GM08714 (cell line): ENCODE data around the gene LRRIQ4.
A peak's percentile ranks its signal among the peaks of the same experiment; 100 is the strongest.

Experiments
- H3K4me3 ChIP-seq: fragments of 200-500 bp; sonication (Bioruptor generic); 2 replicates; pipeline ENCODE4 v1.5.1; 2014; ENCODE audit warnings: mild to moderate bottlenecking, low read length, inconsistent platforms
- ZNF274 ChIP-seq: IDR thresholded peaks from 2 replicates; pipeline ENCODE4 v1.6.1; 2012; ENCODE audit warnings: mild to moderate bottlenecking, low read depth, low read length

LRRIQ4 gene

DNA sequence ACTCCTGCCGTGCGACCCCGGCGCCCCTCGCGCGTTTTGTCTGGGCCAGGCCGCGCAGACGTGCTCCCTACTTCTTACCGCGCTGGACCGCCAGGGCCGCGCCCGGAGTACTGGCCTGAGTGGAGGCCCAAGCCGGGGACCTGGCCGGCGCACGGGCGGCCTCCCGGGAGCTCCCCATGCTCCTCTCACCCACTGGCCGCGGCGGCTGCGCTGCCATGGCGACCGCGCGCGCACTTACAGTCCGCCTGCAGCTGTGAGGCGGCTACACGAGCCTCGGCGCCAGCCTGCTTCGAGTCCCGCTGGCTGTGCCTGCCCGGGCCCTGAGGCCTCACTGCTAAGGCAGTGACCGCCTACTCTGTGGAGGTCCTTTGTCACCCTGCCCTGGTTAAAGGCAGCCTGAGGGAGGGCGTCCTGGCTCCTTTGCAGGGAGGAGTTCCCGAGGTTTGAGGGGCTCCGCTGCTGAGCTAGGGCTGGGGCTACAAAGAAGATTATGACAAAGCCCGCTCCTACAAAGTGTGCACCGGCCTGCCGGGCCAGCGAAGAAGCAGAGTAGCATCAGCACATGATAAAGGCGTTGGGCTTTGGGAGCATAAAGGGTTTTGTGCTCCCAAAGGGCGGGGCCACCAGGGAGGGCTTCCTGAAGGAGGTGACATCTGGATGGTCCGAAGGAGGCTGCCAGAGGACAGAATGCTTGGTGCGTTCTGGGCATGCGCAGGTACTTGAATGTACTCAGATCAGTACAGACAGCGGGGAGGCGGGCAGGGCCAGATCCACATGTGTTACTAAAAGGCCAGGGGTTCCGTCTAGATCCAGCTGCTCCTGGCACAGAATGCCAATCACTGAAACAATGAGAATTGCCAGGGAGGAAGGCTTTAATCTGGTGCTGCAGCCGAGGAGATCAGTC lies at the start of gene LRRIQ4, which contains the start of gene LRRC34:
Gene LRRIQ4, plus strand, starts transcription at position 539 of the 904 bp plus-strand sequence. CDS start 9,052 bp downstream, outside the sequence.
Gene LRRC34, minus strand, starts transcription at position 573 of the 904 bp plus-strand sequence. Its CDS starts 356 bp downstream, at position 217.
- H3K4me3 ChIP-seq: peak within 1 kb of the TSS; percentile 52; the same call in 1 of the 2 replicates
- TF ChIP-seq ZNF274: no peak

- peak overlapping the region; percentile 60; the same call in 1 of the 2 replicates for H3K4me3 ChIP-seq
- TF ChIP-seq ZNF274: no peak
Observed at GRCh38 chr3:169764312-169764881, 48.3 kb upstream of the LRRIQ4 start.

GRCh38 chr3:169764882-169765612 lies 47.6 kb upstream of the LRRIQ4 start, which contains the start of gene TERC:
Gene TERC, minus strand, starts transcription at chr3:169765060.
- TF ChIP-seq ZNF274: no peak
- peak within 1 kb of the TSS; percentile 60; the same call in 1 of the 2 replicates for H3K4me3 ChIP-seq

- no peak for TF ChIP-seq ZNF274
- peak within 1 kb of the TSS; percentile 96 for H3K4me3 ChIP-seq
Observed at GRCh38 chr3:169769287-169770181, 43.1 kb upstream of the LRRIQ4 start, which contains the start of gene ACTRT3. Gene ACTRT3, minus strand, starts transcription at chr3:169769561. Its CDS starts 41 bp downstream, at chr3:169769520.

DNA sequence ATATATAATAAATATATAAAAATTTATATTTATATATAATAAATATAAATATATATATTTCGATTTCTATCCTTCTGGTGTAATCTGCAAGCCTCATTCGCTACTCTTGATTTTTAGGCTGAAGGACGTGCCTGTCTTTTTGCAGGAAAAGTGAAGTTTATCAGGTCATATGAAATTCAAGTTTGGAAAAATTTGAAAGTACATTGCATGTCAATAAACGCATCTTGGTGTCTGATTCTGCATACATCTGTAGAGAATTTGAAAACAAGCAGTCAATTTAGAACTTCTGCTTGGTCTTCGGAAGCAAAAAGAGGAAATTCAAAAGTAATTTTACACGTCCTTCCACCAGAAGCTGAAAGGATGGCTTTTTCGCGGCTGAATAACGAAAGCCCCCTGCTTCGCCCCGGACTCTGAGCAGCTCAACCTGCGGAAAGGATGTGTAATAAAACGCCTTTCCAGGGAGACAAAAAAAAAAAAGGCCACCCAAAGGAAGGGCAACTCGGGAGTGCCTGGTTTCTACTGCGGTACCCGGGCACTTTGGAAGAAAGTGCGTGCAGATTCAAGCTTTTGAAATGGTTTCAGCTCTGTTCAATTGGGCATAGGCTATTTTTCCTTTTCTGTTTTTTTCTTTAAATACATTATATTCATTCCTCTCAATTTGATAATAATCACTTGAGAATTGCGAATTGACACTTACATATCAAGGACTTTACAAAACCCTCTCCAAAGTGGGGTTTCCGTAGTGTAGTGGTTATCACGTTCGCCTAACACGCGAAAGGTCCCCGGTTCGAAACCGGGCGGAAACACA lies 41.0 kb upstream of the LRRIQ4 start:
- peak overlapping the region; percentile 77 for H3K4me3 ChIP-seq
- TF ChIP-seq ZNF274: no peak

GRCh38 chr3:169772305-169772896 lies 40.3 kb upstream of the LRRIQ4 start:
- TF ChIP-seq ZNF274: no peak

GRCh38 chr3:169772897-169773816 lies 39.5 kb upstream of the LRRIQ4 start, which contains the start of gene MYNN:
Gene MYNN, plus strand, starts transcription at chr3:169773396. Its CDS starts 900 bp downstream, at chr3:169774296.
- H3K4me3 ChIP-seq: peak within 1 kb of the TSS; percentile 77
- TF ChIP-seq ZNF274: no peak

More at GRCh38 chr3:169772305-169772896, 40.3 kb upstream of the LRRIQ4 start:
- peak overlapping the region; percentile 77 for H3K4me3 ChIP-seq

- TF ChIP-seq ZNF274: no peak
- H3K4me3 ChIP-seq: peak overlapping the region; percentile 77
Observed at GRCh38 chr3:169774186-169774585, 38.5 kb upstream of the LRRIQ4 start.

DNA sequence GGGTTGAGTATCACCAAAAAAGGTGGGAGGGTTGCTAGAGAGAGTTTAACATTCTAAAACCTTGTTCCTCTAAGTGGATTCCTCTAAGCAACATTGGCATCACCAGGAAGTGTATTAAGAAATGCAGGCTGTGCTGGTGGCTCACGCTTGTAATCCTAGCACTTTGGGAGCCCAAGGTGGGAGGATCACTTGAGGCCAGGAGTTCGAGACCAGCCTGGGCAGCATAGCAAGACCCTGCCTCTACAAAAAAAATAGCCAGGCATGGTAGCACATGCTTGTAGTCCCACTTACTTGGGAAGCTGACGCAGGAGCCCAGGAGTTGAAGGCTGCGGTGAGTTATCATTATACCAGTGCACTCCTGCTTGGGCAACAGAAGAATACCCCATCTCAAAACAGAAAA lies 34.8 kb upstream of the LRRIQ4 start:
- TF ChIP-seq ZNF274: no peak
- H3K4me3 ChIP-seq: no peak overlapping the region

GRCh38 chr3:169780742-169781141 lies 31.9 kb upstream of the LRRIQ4 start:
- no peak overlapping the region for H3K4me3 ChIP-seq
- TF ChIP-seq ZNF274: no peak

DNA sequence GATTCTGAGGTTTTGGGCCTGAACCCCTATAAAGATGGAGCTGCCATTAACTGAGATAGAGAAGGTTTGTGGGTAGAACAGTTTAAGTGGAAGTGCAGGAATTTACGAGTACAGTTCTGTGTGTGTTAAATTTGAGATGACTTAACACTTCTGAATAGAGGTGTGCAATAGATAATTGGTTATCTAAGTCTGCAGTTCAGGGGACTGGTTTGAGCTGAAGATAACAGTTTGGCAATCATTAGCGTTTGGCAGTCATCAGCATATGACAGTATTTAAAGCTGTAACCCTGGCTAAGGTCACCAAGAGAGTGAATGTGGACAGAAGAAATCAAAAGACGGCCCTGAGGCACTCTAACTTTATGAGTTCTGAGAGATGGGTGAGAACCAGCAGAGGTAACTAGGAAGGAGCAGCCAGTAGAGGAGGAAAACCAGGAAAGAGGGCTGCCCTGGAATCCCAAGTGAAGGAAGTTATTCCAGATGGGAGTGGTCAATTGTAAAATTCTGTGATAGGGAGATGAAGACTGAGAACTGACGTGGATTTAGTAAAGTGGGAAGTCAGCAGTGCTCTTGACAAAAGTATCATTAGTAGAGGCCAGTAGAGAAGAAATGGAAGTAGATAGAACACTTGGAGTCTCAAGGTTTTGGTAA lies 31.3 kb upstream of the LRRIQ4 start:
- no peak for TF ChIP-seq ZNF274

More for the DNA sequence above, 31.3 kb upstream of the LRRIQ4 start:
- H3K4me3 ChIP-seq: no peak overlapping the region
